HG02571 (cell line): ENCODE data around the gene LRPPRC.
"Not testable (repeated sequence)": the region's sequence is repeated elsewhere in the genome, so short reads cannot be mapped to it uniquely, and the experiment has no call there.

Experiments used
- ATAC-seq: cut with Tn5 transposase; IDR thresholded peaks from one replicate; pipeline ENCODE4 v1.9.1; 2021; ENCODE audit warnings: mild to moderate bottlenecking, moderate library complexity; ENCODE audit not compliant: unreplicated experiment

Gene LRPPRC

GRCh38 chr2:43995733-43996533, at the start of gene LRPPRC:
LRPPRC (minus strand) TSS chr2:43995989; CDS start chr2:43995947, 42 bp downstream.
- ATAC-seq = peak; percentile 93

GRCh38 chr2:44045061-44045460, 49.3 kb upstream of the LRPPRC start:
- ATAC-seq = no peak

- peak; percentile 90 for ATAC-seq
Measured at GRCh38 chr2:44044281-44044720, 48.5 kb upstream of the LRPPRC start.

GRCh38 chr2:44040365-44040764, 44.6 kb upstream of the LRPPRC start:
- ATAC-seq = no peak

GRCh38 chr2:44038277-44038676, 42.5 kb upstream of the LRPPRC start:
- ATAC-seq = no peak

GRCh38 chr2:44037221-44037620, 41.4 kb upstream of the LRPPRC start:
- ATAC-seq = no peak

GRCh38 chr2:44033947-44034346, 38.2 kb upstream of the LRPPRC start:
- ATAC-seq = no peak

- ATAC-seq = not testable (repeated sequence)
Measured at GRCh38 chr2:44027076-44027475, 31.3 kb upstream of the LRPPRC start.

GRCh38 chr2:44016282-44016681, 20.5 kb upstream of the LRPPRC start:
- no peak for ATAC-seq

GRCh38 chr2:44015239-44015638, 19.4 kb upstream of the LRPPRC start:
- no peak for ATAC-seq

GRCh38 chr2:44013205-44013604, 17.4 kb upstream of the LRPPRC start:
- not testable (repeated sequence) for ATAC-seq

GRCh38 chr2:44010266-44010665, 14.5 kb upstream of the LRPPRC start:
- no peak for ATAC-seq

- no peak for ATAC-seq
Measured at GRCh38 chr2:44009136-44009735, 13.4 kb upstream of the LRPPRC start.

- ATAC-seq = no peak
Measured at GRCh38 chr2:44005846-44006245, 10.1 kb upstream of the LRPPRC start.

GRCh38 chr2:44004735-44005602, 9.2 kb upstream of the LRPPRC start:
- no peak for ATAC-seq

GRCh38 chr2:44001716-44002115, 5.9 kb upstream of the LRPPRC start:
- no peak for ATAC-seq

- ATAC-seq = no peak
Measured at GRCh38 chr2:43998263-43998662, 2.5 kb upstream of the LRPPRC start.

- ATAC-seq = no peak
Measured at GRCh38 chr2:43993437-43993836, 2.4 kb downstream of the LRPPRC start.

GRCh38 chr2:43989545-43989944, 6.2 kb downstream of the LRPPRC start:
- no peak for ATAC-seq

GRCh38 chr2:43986600-43986999, 9.2 kb downstream of the LRPPRC start:
- no peak for ATAC-seq

- no peak for ATAC-seq
Measured at GRCh38 chr2:43985359-43985758, 10.4 kb downstream of the LRPPRC start.
